ENCODE measurements around the gene PPP1R14D. TPM values are rescaled to one million over a fixed set of nuclear protein-coding genes. Genes with fewer than 3 reads are reported as not detected.

PPP1R14D gene
- total RNA-seq, 1 donor = not detected

- peaks cover 2% of the 10 kb centered on the region for H3K27me3 ChIP-seq (ENCODE audit: insufficient read depth, low read length)
- H3K4me2 ChIP-seq (ENCODE audit: insufficient read depth, low read length) = no peak overlapping the region
- H3K79me2 ChIP-seq (ENCODE audit: insufficient read depth, low read length) = no peaks in the 10 kb centered on the region
- no peaks in the 10 kb centered on the region for H3K36me3 ChIP-seq (ENCODE audit: insufficient read depth, low read length)
- TF ChIP-seq CTCF (IDR thresholded peaks at IDR 0.05; ENCODE audit: extremely low read depth, low read depth, low read length) = no peak
- H4K20me1 ChIP-seq (ENCODE audit: insufficient read depth, low read length) = no peaks in the 10 kb centered on the region
- H3K4me3 ChIP-seq (ENCODE audit: insufficient read depth, low read length) = no peak overlapping the region
- no peaks in the 10 kb centered on the region for H3K4me1 ChIP-seq (ENCODE audit: insufficient read depth, low read length)
- DNase-seq (ENCODE audit: insufficient read length, low spot score, missing footprints) = no peak
- no peak overlapping the region for H2AFZ ChIP-seq (ENCODE audit: low read length)
- H3K27ac ChIP-seq (ENCODE audit: low read depth, low read length) = no peak overlapping the region
- H3K9me3 ChIP-seq (ENCODE audit: low read depth, low read length) = no peaks in the 10 kb centered on the region
These were observed 4.4 kb upstream of the PPP1R14D start for GRCh38 chr15:40832903-40833302.

GRCh38 chr15:40831861-40832260, 3.4 kb upstream of the PPP1R14D start:
- no peaks in the 10 kb centered on the region for H3K36me3 ChIP-seq (ENCODE audit: insufficient read depth, low read length)
- H3K9me3 ChIP-seq (ENCODE audit: low read depth, low read length) = no peaks in the 10 kb centered on the region
- no peaks in the 10 kb centered on the region for H4K20me1 ChIP-seq (ENCODE audit: insufficient read depth, low read length)
- H3K27ac ChIP-seq (ENCODE audit: low read depth, low read length) = no peak overlapping the region
- TF ChIP-seq CTCF (IDR thresholded peaks at IDR 0.05; ENCODE audit: extremely low read depth, low read depth, low read length) = no peak
- DNase-seq (ENCODE audit: insufficient read length, low spot score, missing footprints) = no peak
- H2AFZ ChIP-seq (ENCODE audit: low read length) = no peak overlapping the region
- H3K79me2 ChIP-seq (ENCODE audit: insufficient read depth, low read length) = no peaks in the 10 kb centered on the region
- peaks cover 5% of the 10 kb centered on the region for H3K27me3 ChIP-seq (ENCODE audit: insufficient read depth, low read length)
- H3K4me2 ChIP-seq (ENCODE audit: insufficient read depth, low read length) = no peak overlapping the region
- no peak overlapping the region for H3K4me3 ChIP-seq (ENCODE audit: insufficient read depth, low read length)
- no peaks in the 10 kb centered on the region for H3K4me1 ChIP-seq (ENCODE audit: insufficient read depth, low read length)

- Histone ChIP-seq H3K27ac (ENCODE audit: low read depth, low read length) (no peak overlapping the region), H3K4me2 (ENCODE audit: insufficient read depth, low read length) (no peak overlapping the region), H3K4me3 (ENCODE audit: insufficient read depth, low read length) (no peak overlapping the region), H2AFZ (ENCODE audit: low read length) (no peak overlapping the region), H3K9me3 (ENCODE audit: low read depth, low read length) (no peaks in the 10 kb centered on the region), H3K79me2 (ENCODE audit: insufficient read depth, low read length) (no peaks in the 10 kb centered on the region), H3K27me3 (ENCODE audit: insufficient read depth, low read length) (peaks cover 12% of the 10 kb centered on the region), H3K4me1 (ENCODE audit: insufficient read depth, low read length) (no peaks in the 10 kb centered on the region), H4K20me1 (ENCODE audit: insufficient read depth, low read length) (no peaks in the 10 kb centered on the region), H3K36me3 (ENCODE audit: insufficient read depth, low read length) (no peaks in the 10 kb centered on the region)
- no peak for DNase-seq (ENCODE audit: insufficient read length, low spot score, missing footprints)
- no peak for TF ChIP-seq CTCF (IDR thresholded peaks at IDR 0.05; ENCODE audit: extremely low read depth, low read depth, low read length)
These were observed 2.4 kb upstream of the PPP1R14D start for GRCh38 chr15:40830884-40831283.

GRCh38 chr15:40829115-40829514, 607 bp upstream of the PPP1R14D start:
- H3K27ac ChIP-seq (ENCODE audit: low read depth, low read length) = no peak overlapping the region
- H3K4me2 ChIP-seq (ENCODE audit: insufficient read depth, low read length) = no peak overlapping the region
- no peak for TF ChIP-seq CTCF (IDR thresholded peaks at IDR 0.05; ENCODE audit: extremely low read depth, low read depth, low read length)
- H4K20me1 ChIP-seq (ENCODE audit: insufficient read depth, low read length) = no peaks in the 10 kb centered on the region
- peaks cover 12% of the 10 kb centered on the region for H3K27me3 ChIP-seq (ENCODE audit: insufficient read depth, low read length)
- H2AFZ ChIP-seq (ENCODE audit: low read length) = no peak overlapping the region
- no peaks in the 10 kb centered on the region for H3K79me2 ChIP-seq (ENCODE audit: insufficient read depth, low read length)
- H3K4me3 ChIP-seq (ENCODE audit: insufficient read depth, low read length) = no peak overlapping the region
- no peaks in the 10 kb centered on the region for H3K4me1 ChIP-seq (ENCODE audit: insufficient read depth, low read length)
- H3K36me3 ChIP-seq (ENCODE audit: insufficient read depth, low read length) = no peaks in the 10 kb centered on the region
- H3K9me3 ChIP-seq (ENCODE audit: low read depth, low read length) = no peaks in the 10 kb centered on the region
- no peak for DNase-seq (ENCODE audit: insufficient read length, low spot score, missing footprints)

Measured in osteoblast (primary cell).